PFSK-1 (cell line): Measurements from ENCODE around the gene SP8. TPM values are rescaled to one million over a fixed set of nuclear protein-coding genes. Genes with fewer than 3 reads are reported as not detected.

Experiments used
- FOXP2 ChIP-seq: optimal IDR thresholded peaks from 2 replicates; pipeline ENCODE3; 2011; ENCODE audit warnings: borderline replicate concordance, control low read depth, inconsistent platforms; ENCODE audit not compliant: insufficient read depth; ENCODE audit errors: extremely low read length, extremely low read depth
- POLR2AphosphoS5 ChIP-seq: IDR thresholded peaks from 2 replicates; pipeline ENCODE4 v1.6.1; 2012; ENCODE audit warnings: low read depth, mild to moderate bottlenecking, control low read depth, low read length, moderate library complexity
- SIN3A ChIP-seq: IDR thresholded peaks from 2 replicates; pipeline ENCODE4 v1.6.1; 2012; ENCODE audit warnings: mild to moderate bottlenecking, low read length, moderate library complexity, borderline replicate concordance; ENCODE audit not compliant: insufficient read depth
- TAF1 ChIP-seq: IDR thresholded peaks from 2 replicates; pipeline ENCODE4 v1.6.1; 2012; ENCODE audit warnings: low read length, control low read depth, borderline replicate concordance; ENCODE audit not compliant: insufficient read depth
- polyA plus RNA-seq: library from polyadenylated mRNA; unstranded; fragments of >200 nt; gene quantifications from one replicate; pipeline ENCODE4 v1.2.1, GENCODE V29; 2012; ENCODE audit warnings: low read depth, missing spikeins; ENCODE audit not compliant: insufficient read length
- TF ChIP-seq, protein P1 (sequence below), 2 experiments: IDR thresholded peaks; 2 replicates each; pipeline versions ENCODE4 v1.6.1 to v1.8.0; 2011 to 2012; ENCODE audit warnings: low read depth in 2 of 2, low read length in 2 of 2, control low read depth in 1 of 2, inconsistent platforms in 1 of 2, mild to moderate bottlenecking in 1 of 2, moderate library complexity in 1 of 2; ENCODE audit not compliant: insufficient read depth in 1 of 2

The SP8 gene
- not detected for polyA plus RNA-seq

DNA sequence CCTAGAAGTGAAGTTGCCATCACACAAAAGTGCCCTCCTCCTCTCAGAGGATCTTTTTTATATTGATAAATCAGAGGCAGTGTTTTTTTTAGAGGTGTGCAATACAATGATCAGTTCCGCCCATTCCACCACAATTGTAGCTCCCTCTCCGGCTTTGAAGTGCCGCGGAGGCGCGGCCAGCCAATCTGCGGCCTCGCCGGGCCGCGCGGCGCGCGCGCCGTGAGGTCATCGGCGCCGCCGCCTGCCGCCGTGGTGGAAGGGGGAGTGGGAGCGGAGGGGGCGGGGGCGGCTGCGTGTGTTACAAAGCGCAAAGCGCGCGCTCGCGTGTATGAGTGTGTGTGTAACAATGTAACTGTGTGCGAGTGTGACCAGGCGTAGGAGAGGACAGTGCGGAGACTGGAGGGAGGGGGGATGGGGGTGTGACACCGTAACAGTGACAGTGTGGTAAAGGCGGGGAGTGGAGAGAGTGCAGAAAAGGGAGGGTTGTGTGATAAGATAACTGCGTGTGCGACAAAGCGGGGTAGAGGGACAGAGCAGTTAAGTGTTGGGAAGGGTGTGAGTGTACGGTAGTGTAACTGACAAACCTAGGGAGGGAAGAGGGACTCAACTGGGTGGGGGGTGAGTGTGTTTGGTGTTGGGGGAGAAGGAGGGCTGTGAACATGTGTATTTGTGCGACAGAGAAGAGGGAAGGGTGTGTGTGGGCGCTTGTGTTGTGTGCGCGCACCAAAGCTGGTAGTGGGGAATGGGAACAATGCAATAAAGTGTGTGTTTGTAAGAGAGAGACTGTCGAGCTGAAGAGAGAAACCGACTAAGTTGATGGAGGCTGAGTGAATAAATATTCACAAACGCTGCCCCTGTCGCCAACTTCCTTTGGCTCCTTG is at the start of gene SP8:
TSS of gene SP8 (minus strand) at position 108 of the 881 bp plus-strand sequence. CDS start at position 20, 88 bp downstream.
- TF ChIP-seq FOXP2 (no peak), TAF1 (no peak), POLR2AphosphoS5 (no peak), SIN3A (no peak)
- TF ChIP-seq, protein P1, sequence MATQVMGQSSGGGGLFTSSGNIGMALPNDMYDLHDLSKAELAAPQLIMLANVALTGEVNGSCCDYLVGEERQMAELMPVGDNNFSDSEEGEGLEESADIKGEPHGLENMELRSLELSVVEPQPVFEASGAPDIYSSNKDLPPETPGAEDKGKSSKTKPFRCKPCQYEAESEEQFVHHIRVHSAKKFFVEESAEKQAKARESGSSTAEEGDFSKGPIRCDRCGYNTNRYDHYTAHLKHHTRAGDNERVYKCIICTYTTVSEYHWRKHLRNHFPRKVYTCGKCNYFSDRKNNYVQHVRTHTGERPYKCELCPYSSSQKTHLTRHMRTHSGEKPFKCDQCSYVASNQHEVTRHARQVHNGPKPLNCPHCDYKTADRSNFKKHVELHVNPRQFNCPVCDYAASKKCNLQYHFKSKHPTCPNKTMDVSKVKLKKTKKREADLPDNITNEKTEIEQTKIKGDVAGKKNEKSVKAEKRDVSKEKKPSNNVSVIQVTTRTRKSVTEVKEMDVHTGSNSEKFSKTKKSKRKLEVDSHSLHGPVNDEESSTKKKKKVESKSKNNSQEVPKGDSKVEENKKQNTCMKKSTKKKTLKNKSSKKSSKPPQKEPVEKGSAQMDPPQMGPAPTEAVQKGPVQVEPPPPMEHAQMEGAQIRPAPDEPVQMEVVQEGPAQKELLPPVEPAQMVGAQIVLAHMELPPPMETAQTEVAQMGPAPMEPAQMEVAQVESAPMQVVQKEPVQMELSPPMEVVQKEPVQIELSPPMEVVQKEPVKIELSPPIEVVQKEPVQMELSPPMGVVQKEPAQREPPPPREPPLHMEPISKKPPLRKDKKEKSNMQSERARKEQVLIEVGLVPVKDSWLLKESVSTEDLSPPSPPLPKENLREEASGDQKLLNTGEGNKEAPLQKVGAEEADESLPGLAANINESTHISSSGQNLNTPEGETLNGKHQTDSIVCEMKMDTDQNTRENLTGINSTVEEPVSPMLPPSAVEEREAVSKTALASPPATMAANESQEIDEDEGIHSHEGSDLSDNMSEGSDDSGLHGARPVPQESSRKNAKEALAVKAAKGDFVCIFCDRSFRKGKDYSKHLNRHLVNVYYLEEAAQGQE (IDR thresholded peaks at IDR 0.05; ENCODE audit: insufficient read depth in 1 of 2, low read depth in 2 of 2, low read length in 2 of 2), result no peak

DNA sequence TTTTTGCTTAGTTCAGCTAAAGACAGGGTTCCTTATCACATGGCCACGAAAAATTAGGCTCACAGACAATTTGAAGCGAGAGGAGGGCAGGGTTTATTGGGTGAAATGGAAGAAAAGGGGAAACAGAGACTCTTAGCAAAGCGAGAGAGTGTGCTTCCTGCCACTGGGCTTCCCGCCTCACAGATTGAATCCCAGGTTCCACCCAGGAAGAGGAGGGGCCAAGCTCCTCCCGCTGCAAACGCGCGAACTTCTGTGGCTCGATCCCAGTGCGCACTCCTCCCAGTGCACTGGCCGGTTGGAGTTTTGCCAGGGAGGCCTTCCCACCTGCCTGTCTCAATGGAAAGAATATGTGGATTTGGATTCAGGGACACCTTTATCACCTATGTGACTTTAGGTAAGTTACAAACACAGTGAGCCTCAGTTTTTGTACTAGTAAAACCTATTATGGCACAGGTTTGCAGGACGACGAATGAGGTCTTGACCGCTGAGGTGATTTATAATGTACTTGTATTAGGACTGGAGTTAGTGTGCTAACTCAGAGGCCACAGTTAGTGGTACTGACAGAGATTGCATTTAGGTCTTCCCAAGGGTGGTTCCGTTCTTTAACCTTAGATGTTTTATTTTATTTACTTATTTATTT is 48.5 kb upstream of the SP8 start:
- TF ChIP-seq, protein P1 (IDR thresholded peaks at IDR 0.05; ENCODE audit: insufficient read depth in 1 of 2, low read depth in 2 of 2, low read length in 2 of 2), result no peak
- TF ChIP-seq FOXP2 (no peak), SIN3A (no peak), POLR2AphosphoS5 (no peak), TAF1 (no peak)

- TF ChIP-seq TAF1 (no peak), SIN3A (no peak), FOXP2 (no peak), POLR2AphosphoS5 (no peak)
- TF ChIP-seq, protein P1 (IDR thresholded peaks at IDR 0.05; ENCODE audit: insufficient read depth in 1 of 2, low read depth in 2 of 2, low read length in 2 of 2), result no peak
Measured at GRCh38 chr7:20834656-20835055, 48.0 kb upstream of the SP8 start.

DNA sequence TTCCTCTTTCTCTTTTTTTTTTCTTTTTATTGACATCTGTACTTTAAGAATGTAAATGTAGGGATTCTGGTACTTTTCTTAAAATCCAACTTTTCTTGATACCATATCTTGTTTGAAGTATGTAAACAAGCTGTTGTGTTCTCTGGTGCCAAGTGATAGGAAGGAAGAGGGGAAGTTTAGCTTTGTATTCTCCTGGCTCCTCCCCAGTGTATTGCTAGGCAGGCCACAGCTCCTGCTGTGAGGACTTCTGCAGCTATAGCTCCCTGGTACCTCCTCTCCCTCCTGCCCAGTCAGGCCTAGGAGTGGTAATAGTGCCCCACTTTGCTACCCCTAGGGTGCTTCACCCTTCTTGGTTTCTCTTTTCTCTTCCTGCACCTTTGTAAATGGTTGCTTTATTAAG is 45.3 kb upstream of the SP8 start:
- TF ChIP-seq SIN3A (no peak), FOXP2 (no peak), TAF1 (no peak), POLR2AphosphoS5 (no peak)
- TF ChIP-seq, protein P1 (IDR thresholded peaks at IDR 0.05; ENCODE audit: insufficient read depth in 1 of 2, low read depth in 2 of 2, low read length in 2 of 2), result no peak
